B cell (primary cell): Measurements from ENCODE around the gene EIF2A. TPM values are rescaled to one million over a fixed set of nuclear protein-coding genes. Genes with fewer than 3 reads are reported as not detected.
"Not testable (repeated sequence)": the region's sequence is repeated elsewhere in the genome, so short reads cannot be mapped to it uniquely, and the experiment has no call there.

Source experiments
- ATAC-seq: fragments of 200-7000 bp; cut with Tn5 transposase; one replicate; pipeline ENCODE4 v1.10.0; 2021; ENCODE audit warnings: low read depth, mild to moderate bottlenecking, moderate number of reproducible peaks, moderate library complexity
- CTCF ChIA-PET: fragments of 350-600 bp; sonication (Branson Sonifier 250); formaldehyde crosslinking; loops from one replicate; lab custom pipeline; 2021; ENCODE audit warnings: antibody characterized with exemption, inconsistent platforms; lab: Charles Lee
- POLR2A ChIA-PET: fragments of 350-600 bp; sonication (Branson Sonifier 250); formaldehyde crosslinking; loops from one replicate; lab custom pipeline; 2021; ENCODE audit warnings: antibody characterized with exemption; lab: Charles Lee
- DNase-seq: peaks from one replicate; pipeline ENCODE4 v3.0.0; 2013
- H2AFZ ChIP-seq: 2 replicates; pipeline ENCODE4 v1.6.1; 2012; ENCODE audit warnings: mild to moderate bottlenecking, low read depth, low read length; ENCODE audit not compliant: insufficient read depth, poor library complexity, severe bottlenecking
- H3K27ac ChIP-seq, 2 donors: 1 replicate in 1 of 2; 2 replicates in 1 of 2; pipeline ENCODE4 v1.5.1; 2012 to 2013; ENCODE audit warnings: low read length in 2 of 2, mild to moderate bottlenecking in 2 of 2, moderate library complexity in 1 of 2
- H3K27me3 ChIP-seq, 4 experiments: fragments of 200-600 bp in 1 of 4; sonication (generic) in 1 of 4; replicated peaks in 1 of 4; 1 replicate in 2 of 4; 2 replicates in 2 of 4; pipeline versions ENCODE4 v1.6.1 to v1.7.0; 2013 to 2016; ENCODE audit warnings: low read length in 3 of 4, mild to moderate bottlenecking in 2 of 4, mixed read lengths in 1 of 4, moderate library complexity in 1 of 4; ENCODE audit not compliant: insufficient read depth in 4 of 4, control insufficient read depth in 3 of 4; ENCODE audit errors: control extremely low read depth in 1 of 4
- H3K36me3 ChIP-seq, 2 experiments: replicated peaks in 1 of 2; 1 replicate in 1 of 2; 2 replicates in 1 of 2; pipeline versions ENCODE4 v1.6.1 to v1.7.1; 2013; ENCODE audit warnings: low read length in 1 of 2; ENCODE audit not compliant: insufficient read depth in 2 of 2, control insufficient read depth in 1 of 2; ENCODE audit errors: control extremely low read depth in 1 of 2, extremely low read depth in 1 of 2
- H3K4me1 ChIP-seq, 2 donors: fragments of 200-600 bp in 1 of 2; sonication (generic) in 1 of 2; 1 replicate in 1 of 2; 2 replicates in 1 of 2; pipeline versions ENCODE4 v1.5.1 to v1.6.1; 2013 to 2017; ENCODE audit warnings: low read length in 2 of 2; ENCODE audit not compliant: control insufficient read depth in 2 of 2, insufficient read depth in 2 of 2
- H3K4me2 ChIP-seq: replicated peaks from 2 replicates; pipeline ENCODE3; 2012; ENCODE audit warnings: mild to moderate bottlenecking, low read depth, low read length; ENCODE audit not compliant: poor library complexity, severe bottlenecking
- H3K4me3 ChIP-seq, 5 experiments: fragments of 200-600 bp in 1 of 5; sonication (generic) in 1 of 5; 1 replicate in 3 of 5; 2 replicates in 2 of 5; pipeline versions ENCODE4 v1.5.1 to v1.7.0; 2011 to 2016; ENCODE audit warnings: low read length in 4 of 5, mild to moderate bottlenecking in 4 of 5, low read depth in 2 of 5, control low read depth in 1 of 5, moderate library complexity in 1 of 5; ENCODE audit not compliant: insufficient read depth in 1 of 5; ENCODE audit errors: control extremely low read depth in 1 of 5, extremely low read depth in 1 of 5
- H3K79me2 ChIP-seq: fragments of 200-600 bp; sonication (generic); one replicate; pipeline ENCODE4 v1.6.0; 2016; ENCODE audit warnings: low read length; ENCODE audit not compliant: control insufficient read depth, insufficient read depth
- H3K9ac ChIP-seq: fragments of 200-600 bp; sonication (generic); 2 replicates; pipeline ENCODE4 v1.6.1; 2017; ENCODE audit warnings: mild to moderate bottlenecking, low read length, moderate library complexity
- H3K9me3 ChIP-seq, 3 donors: one replicate each; pipeline versions ENCODE4 v1.6.1 to v1.7.1; 2013; ENCODE audit warnings: low read length in 2 of 3; ENCODE audit not compliant: control insufficient read depth in 2 of 3, insufficient read depth in 1 of 3; ENCODE audit errors: control extremely low read depth in 1 of 3
- H4K20me1 ChIP-seq: 2 replicates; pipeline ENCODE4 v1.6.0; 2012; ENCODE audit warnings: mild to moderate bottlenecking, low read length; ENCODE audit not compliant: insufficient read depth, control insufficient read depth, poor library complexity, severe bottlenecking
- H3K27ac Mint-ChIP-seq: one replicate; pipeline ENCODE4 v1.8.0; 2021; ENCODE audit warnings: mixed read lengths
- H3K27me3 Mint-ChIP-seq: one replicate; pipeline ENCODE4 v1.8.0; 2021; ENCODE audit warnings: mixed read lengths
- H3K4me1 Mint-ChIP-seq: one replicate; pipeline ENCODE4 v1.8.0; 2021; ENCODE audit warnings: mixed read lengths
- H3K4me3 Mint-ChIP-seq: one replicate; pipeline ENCODE4 v1.8.0; 2021; ENCODE audit warnings: mixed read lengths
- H3K9me3 Mint-ChIP-seq: one replicate; pipeline ENCODE4 v1.8.0; 2022; ENCODE audit warnings: mixed read lengths; ENCODE audit not compliant: insufficient read depth
- EZH2 ChIP-seq: IDR thresholded peaks from 2 replicates; pipeline ENCODE4 v1.6.1; 2012; ENCODE audit warnings: borderline replicate concordance, low read depth, mild to moderate bottlenecking, moderate library complexity, low read length; ENCODE audit not compliant: insufficient read depth, poor library complexity, severe bottlenecking
- WGBS: methylation state at CpG from one replicate; pipeline ENCODE4 v1.1.5; 2013; ENCODE audit warnings: missing lambda C conversion rate; ENCODE audit not compliant: insufficient coverage; 5-methylcytosine and 5-hydroxymethylcytosine counted together
- intact Hi-C: fragments of 100-400 bp; cut with micrococcal nuclease; formaldehyde crosslinking; loops from one replicate; pipeline ENCODE4 v1.10.0; 2022
- polyA plus RNA-seq: library from polyadenylated mRNA; depleted of rRNA; stranded (reverse); fragments of >200 nt; gene quantifications from 2 replicates; pipeline ENCODE4 v1.2.3, GENCODE V29; 2012
- total RNA-seq, 2 donors: library from RNA; stranded (reverse); fragments of 120-200 nt in 1 of 2; gene quantifications; 1 replicate in 1 of 2; 2 replicates in 1 of 2; pipeline versions ENCODE4 v1.2.3 to v1.2.4, GENCODE V29; 2013 to 2022
- TF ChIP-seq, protein P1 (sequence below): fragments of 200-600 bp; IDR thresholded peaks from one replicate; pipeline ENCODE4 v1.8.0; 2022; ENCODE audit warnings: antibody characterized with exemption, mild to moderate bottlenecking

EIF2A gene
- total and polyA plus RNA-seq, 2 donors (not counting 1 experiment from before 2014, with no cell fraction given), result 63.4 to 78.8 TPM

DNA sequence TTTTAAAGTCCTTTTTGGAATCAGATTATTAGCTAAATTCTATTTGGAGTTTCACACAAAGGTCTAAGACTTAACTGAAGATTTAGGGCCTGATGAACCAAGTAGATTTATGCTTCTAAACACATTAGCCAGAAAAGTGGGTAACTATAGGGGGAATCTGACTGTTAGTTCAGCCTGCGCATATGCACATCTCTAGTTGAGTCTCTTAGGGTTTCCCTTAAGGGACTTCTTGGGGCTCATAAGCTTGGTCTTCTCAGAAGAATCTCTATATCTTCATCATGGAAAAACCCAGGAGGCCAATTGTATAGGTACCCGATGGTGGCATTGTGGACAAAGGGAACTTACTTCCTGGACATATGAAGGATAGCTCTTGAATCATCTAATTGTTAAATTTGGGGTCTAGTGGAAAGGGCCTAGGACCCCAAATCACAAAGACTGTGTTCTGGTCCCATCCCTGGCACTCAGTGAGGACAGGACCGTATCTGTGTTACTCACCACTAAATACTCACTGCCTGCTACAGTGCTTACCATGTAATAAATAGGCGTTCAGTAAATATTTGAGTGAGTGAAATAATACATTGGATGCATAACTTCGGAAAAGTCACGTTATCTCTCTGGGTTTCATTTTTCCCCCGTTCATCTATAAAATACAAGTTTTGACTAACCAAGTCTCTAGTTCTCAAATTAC lies 73.6 kb downstream of the EIF2A start:
- CTCF ChIA-PET, result interaction anchor here (1.0 kb wide), 1 partner anchor 8 kb away, joined by 4 read pairs; no protein-coding TSS in a partner anchor

DNA sequence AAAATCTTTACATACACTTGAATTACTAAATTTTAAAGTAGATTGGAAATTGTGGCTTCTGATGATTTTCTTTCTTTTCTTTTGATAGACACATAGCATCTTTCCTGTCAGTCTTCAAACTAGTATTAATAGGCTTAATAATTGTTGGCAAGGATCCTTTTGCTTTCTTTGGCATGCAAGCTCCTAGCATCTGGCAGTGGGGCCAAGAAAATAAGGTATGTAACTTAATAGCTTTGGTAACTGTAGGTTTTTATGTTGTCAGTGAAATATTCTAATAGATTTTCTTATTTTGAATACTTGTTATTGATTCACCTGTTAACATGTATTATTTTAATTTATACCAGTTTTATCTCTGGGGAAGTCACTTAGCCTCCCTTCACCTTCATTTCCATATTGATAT lies 76.4 kb downstream of the EIF2A start:
- peaks cover 41% of the 10 kb centered on the region for H3K79me2 ChIP-seq
- DNase-seq, H3K4me3 ChIP-seq, H3K9ac ChIP-seq, H3K27me3 ChIP-seq, H3K27me3 Mint-ChIP-seq, CTCF ChIA-PET, H3K9me3 ChIP-seq, ATAC-seq, H3K4me3 Mint-ChIP-seq, H2AFZ ChIP-seq, POLR2A ChIA-PET, H3K4me2 ChIP-seq, H3K9me3 Mint-ChIP-seq, H3K27ac ChIP-seq, H3K4me1 ChIP-seq, intact Hi-C loops, H3K27ac Mint-ChIP-seq: not testable (repeated sequence)
- peaks cover 8 to 43% of the 10 kb centered on the region in 2 experiments for H3K36me3 ChIP-seq
- H3K4me1 Mint-ChIP-seq, result peaks cover 31% of the 10 kb centered on the region
- peaks cover 47% of the 10 kb centered on the region for H4K20me1 ChIP-seq

More for the DNA sequence above, 73.6 kb downstream of the EIF2A start:
- Histone ChIP-seq H3K27me3 (no peaks in the 10 kb centered on the region), H3K9me3 (no peaks in the 10 kb centered on the region), H3K9ac (no peak overlapping the region), H4K20me1 (peaks cover 59% of the 10 kb centered on the region), H3K79me2 (peaks cover 58% of the 10 kb centered on the region), H3K4me3 (no peak overlapping the region), H3K27ac (no peak overlapping the region), H3K4me1 (no peaks in the 10 kb centered on the region), H3K36me3 (peaks cover 2 to 18% of the 10 kb centered on the region in 2 experiments), H3K4me2 (no peak overlapping the region), H2AFZ (no peak overlapping the region)
- DNase-seq (no peak), ATAC-seq (no peak)
- no peak overlapping the region for H3K27ac Mint-ChIP-seq
- no peaks in the 10 kb centered on the region for H3K9me3 Mint-ChIP-seq
- no CpG with 5 or more reads among the region's 7 CpGs for WGBS
- H3K4me1 Mint-ChIP-seq, result peaks cover 42% of the 10 kb centered on the region
- H3K4me3 Mint-ChIP-seq, result no peak overlapping the region
- TF ChIP-seq, protein P1, sequence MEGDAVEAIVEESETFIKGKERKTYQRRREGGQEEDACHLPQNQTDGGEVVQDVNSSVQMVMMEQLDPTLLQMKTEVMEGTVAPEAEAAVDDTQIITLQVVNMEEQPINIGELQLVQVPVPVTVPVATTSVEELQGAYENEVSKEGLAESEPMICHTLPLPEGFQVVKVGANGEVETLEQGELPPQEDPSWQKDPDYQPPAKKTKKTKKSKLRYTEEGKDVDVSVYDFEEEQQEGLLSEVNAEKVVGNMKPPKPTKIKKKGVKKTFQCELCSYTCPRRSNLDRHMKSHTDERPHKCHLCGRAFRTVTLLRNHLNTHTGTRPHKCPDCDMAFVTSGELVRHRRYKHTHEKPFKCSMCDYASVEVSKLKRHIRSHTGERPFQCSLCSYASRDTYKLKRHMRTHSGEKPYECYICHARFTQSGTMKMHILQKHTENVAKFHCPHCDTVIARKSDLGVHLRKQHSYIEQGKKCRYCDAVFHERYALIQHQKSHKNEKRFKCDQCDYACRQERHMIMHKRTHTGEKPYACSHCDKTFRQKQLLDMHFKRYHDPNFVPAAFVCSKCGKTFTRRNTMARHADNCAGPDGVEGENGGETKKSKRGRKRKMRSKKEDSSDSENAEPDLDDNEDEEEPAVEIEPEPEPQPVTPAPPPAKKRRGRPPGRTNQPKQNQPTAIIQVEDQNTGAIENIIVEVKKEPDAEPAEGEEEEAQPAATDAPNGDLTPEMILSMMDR, result no peak
- no peak for TF ChIP-seq EZH2
- no peaks in the 10 kb centered on the region for H3K27me3 Mint-ChIP-seq
- intact Hi-C loops, result no loop called here
- POLR2A ChIA-PET, result no interaction called here
